Neuronal stem cell (in vitro differentiated cells): Measurements from ENCODE around the gene ASH1L.
"Not testable (repeated sequence)": the region's sequence is repeated elsewhere in the genome, so short reads cannot be mapped to it uniquely, and the experiment has no call there.

Experiments used
- DNase-seq: peaks from one replicate; pipeline ENCODE4 v3.0.0-alpha.2; 2013; ENCODE audit warnings: low spot score
- H2AFZ ChIP-seq: one replicate; pipeline ENCODE4 v1.6.1; 2013; ENCODE audit warnings: mild to moderate bottlenecking, low read length, inconsistent platforms
- H2AK5ac ChIP-seq: 2 replicates; pipeline ENCODE4 v1.6.1; 2013; ENCODE audit warnings: low read depth, mild to moderate bottlenecking, inconsistent platforms, low read length, moderate library complexity, mixed read lengths
- H2BK120ac ChIP-seq: 2 replicates; pipeline ENCODE4 v1.6.1; 2013; ENCODE audit warnings: low read depth, mild to moderate bottlenecking, inconsistent platforms, low read length, moderate library complexity, mixed read lengths
- H2BK12ac ChIP-seq: one replicate; pipeline ENCODE4 v1.6.1; 2013; ENCODE audit warnings: low read length, inconsistent platforms
- H2BK15ac ChIP-seq: 2 replicates; pipeline ENCODE4 v1.6.1; 2013; ENCODE audit warnings: mild to moderate bottlenecking, low read length, inconsistent platforms, mixed read lengths
- H2BK5ac ChIP-seq: one replicate; pipeline ENCODE4 v1.6.1; 2013; ENCODE audit warnings: inconsistent platforms, mild to moderate bottlenecking, low read length, moderate library complexity
- H3K14ac ChIP-seq: one replicate; pipeline ENCODE4 v1.6.1; 2013; ENCODE audit warnings: low read length, inconsistent platforms
- H3K18ac ChIP-seq: 2 replicates; pipeline ENCODE4 v1.6.1; 2013; ENCODE audit warnings: low read length, inconsistent platforms
- H3K23ac ChIP-seq: 2 replicates; pipeline ENCODE4 v1.6.1; 2013; ENCODE audit warnings: low read depth, mild to moderate bottlenecking, mixed read lengths, low read length, inconsistent platforms; ENCODE audit not compliant: poor library complexity
- H3K27ac ChIP-seq: replicated peaks from 3 replicates; pipeline ENCODE4 v1.5.1; 2013; ENCODE audit warnings: low read length, inconsistent platforms
- H3K27me3 ChIP-seq, 3 experiments: 2 replicates each; pipeline ENCODE4 v1.6.1; 2013; ENCODE audit warnings: low read length in 3 of 3, mild to moderate bottlenecking in 2 of 3, inconsistent platforms in 1 of 3, low read depth in 1 of 3, mixed read lengths in 1 of 3, moderate library complexity in 1 of 3; ENCODE audit not compliant: control insufficient read depth in 3 of 3, insufficient read depth in 3 of 3
- H3K36me3 ChIP-seq, 2 donors: replicated peaks in 1 of 2; 2 replicates each; pipeline ENCODE4 v1.6.1; 2013; ENCODE audit warnings: low read length in 2 of 2; ENCODE audit not compliant: control insufficient read depth in 2 of 2, insufficient read depth in 2 of 2
- H3K4ac ChIP-seq: 2 replicates; pipeline ENCODE4 v1.6.1; 2013; ENCODE audit warnings: inconsistent platforms, mild to moderate bottlenecking, low read length, moderate library complexity
- H3K4me1 ChIP-seq, 2 donors: 1 replicate in 1 of 2; 2 replicates in 1 of 2; pipeline ENCODE4 v1.6.1; 2013; ENCODE audit warnings: low read length in 2 of 2, low read depth in 1 of 2; ENCODE audit not compliant: control insufficient read depth in 2 of 2, insufficient read depth in 1 of 2
- H3K4me2 ChIP-seq: one replicate; pipeline ENCODE4 v1.6.1; 2013; ENCODE audit warnings: mild to moderate bottlenecking, low read length, inconsistent platforms; ENCODE audit not compliant: insufficient read depth, poor library complexity, severe bottlenecking
- H3K4me3 ChIP-seq, 2 donors: 2 replicates each; pipeline ENCODE4 v1.5.1; 2013; ENCODE audit warnings: low read length in 2 of 2, mild to moderate bottlenecking in 2 of 2, inconsistent platforms in 1 of 2, moderate library complexity in 1 of 2
- H3K79me1 ChIP-seq: one replicate; pipeline ENCODE4 v1.6.1; 2013; ENCODE audit warnings: low read depth, mild to moderate bottlenecking, inconsistent platforms, low read length, moderate library complexity
- H3K9ac ChIP-seq: one replicate; pipeline ENCODE4 v1.6.1; 2013; ENCODE audit warnings: mild to moderate bottlenecking, low read depth, low read length, inconsistent platforms; ENCODE audit not compliant: poor library complexity
- H3K9me3 ChIP-seq, 2 donors: replicated peaks in 1 of 2; 2 replicates each; pipeline versions ENCODE3 to v1.6.1; 2013; ENCODE audit warnings: low read length in 2 of 2, mild to moderate bottlenecking in 2 of 2, inconsistent platforms in 1 of 2, low read depth in 1 of 2, mixed read lengths in 1 of 2, moderate library complexity in 1 of 2; ENCODE audit not compliant: control insufficient read depth in 2 of 2, insufficient read depth in 1 of 2
- H4K8ac ChIP-seq: one replicate; pipeline ENCODE4 v1.6.1; 2013; ENCODE audit warnings: low read depth, mild to moderate bottlenecking, inconsistent platforms, low read length, moderate library complexity
- H4K91ac ChIP-seq: one replicate; pipeline ENCODE4 v1.6.1; 2013; ENCODE audit warnings: low read length, low read depth, mild to moderate bottlenecking, inconsistent platforms; ENCODE audit not compliant: poor library complexity
- WGBS, 2 donors: extraction: QIAGEN DNeasy Blood & Tissue Kit; methylation state at CpG; one replicate each; pipeline ENCODE4 v1.1.7; 2013; ENCODE audit warnings: missing lambda C conversion rate in 2 of 2, mixed read lengths in 1 of 2; ENCODE audit not compliant: insufficient read length in 2 of 2, insufficient replicate concordance in 1 of 2; ENCODE audit errors: extremely low coverage in 2 of 2; 5-methylcytosine and 5-hydroxymethylcytosine counted together

Gene ASH1L

GRCh38 chr1:155583846-155584245, 21.2 kb upstream of the ASH1L start:
- not testable (repeated sequence) for H2BK120ac ChIP-seq, H4K8ac ChIP-seq, H3K4me2 ChIP-seq, H3K79me1 ChIP-seq, H3K18ac ChIP-seq, H3K36me3 ChIP-seq, DNase-seq, H2BK15ac ChIP-seq, H3K27ac ChIP-seq, H3K4ac ChIP-seq, H3K4me3 ChIP-seq, H4K91ac ChIP-seq, H2AK5ac ChIP-seq, H2BK5ac ChIP-seq, H3K9me3 ChIP-seq, H3K9ac ChIP-seq, H2AFZ ChIP-seq, H3K27me3 ChIP-seq, H3K23ac ChIP-seq, H2BK12ac ChIP-seq, H3K4me1 ChIP-seq, H3K14ac ChIP-seq
- WGBS, 2 donors, result no CpG with 5 or more reads among the region's 6 CpGs

GRCh38 chr1:155575608-155576007, 13.0 kb upstream of the ASH1L start:
- not testable (repeated sequence) for H2BK15ac ChIP-seq, H3K4me3 ChIP-seq, H3K23ac ChIP-seq, H3K4ac ChIP-seq, H3K27me3 ChIP-seq, H3K9me3 ChIP-seq, H2BK5ac ChIP-seq, H2BK120ac ChIP-seq, H3K14ac ChIP-seq, H3K79me1 ChIP-seq, H2AFZ ChIP-seq, H3K27ac ChIP-seq, H3K9ac ChIP-seq, H3K4me1 ChIP-seq, H4K8ac ChIP-seq, H2BK12ac ChIP-seq, DNase-seq, H3K4me2 ChIP-seq, H4K91ac ChIP-seq, H2AK5ac ChIP-seq, H3K18ac ChIP-seq
- H3K36me3 ChIP-seq, result peaks cover 3 to 11% of the 10 kb centered on the region in 2 donors
- no CpG with 5 or more reads among the region's 6 CpGs for WGBS, 2 donors

GRCh38 chr1:155574077-155574476, 11.5 kb upstream of the ASH1L start:
- no peak overlapping the region for H3K18ac ChIP-seq
- no peak overlapping the region for H2BK12ac ChIP-seq
- no peak overlapping the region for H2AFZ ChIP-seq
- no peak overlapping the region for H3K14ac ChIP-seq
- no peak overlapping the region for H2AK5ac ChIP-seq
- no peak overlapping the region for H3K9ac ChIP-seq
- no peak overlapping the region for H3K4me3 ChIP-seq
- no peaks in the 10 kb centered on the region for H3K79me1 ChIP-seq
- peaks cover 0 to 2% of the 10 kb centered on the region in 2 donors for H3K9me3 ChIP-seq
- no peak overlapping the region for H2BK120ac ChIP-seq
- H4K91ac ChIP-seq, result no peak overlapping the region
- no peak for DNase-seq
- peaks cover 5 to 24% of the 10 kb centered on the region in 2 donors for H3K36me3 ChIP-seq
- H3K4ac ChIP-seq, result no peak overlapping the region
- H3K4me2 ChIP-seq, result no peak overlapping the region
- WGBS, 2 donors, result no CpG with 5 or more reads among the region's 3 CpGs
- H2BK15ac ChIP-seq, result no peak overlapping the region
- H3K27ac ChIP-seq, result no peak overlapping the region
- no peaks in the 10 kb centered on the region for H3K4me1 ChIP-seq
- H3K23ac ChIP-seq, result no peak overlapping the region
- no peak overlapping the region for H2BK5ac ChIP-seq
- H3K27me3 ChIP-seq, result no peaks in the 10 kb centered on the region
- H4K8ac ChIP-seq, result no peak overlapping the region

- no peak for DNase-seq
- Histone ChIP-seq H4K91ac (no peak overlapping the region), H2BK12ac (no peak overlapping the region), H3K9ac (no peak overlapping the region), H3K9me3 (peaks cover 0 to 2% of the 10 kb centered on the region in 2 donors), H3K23ac (no peak overlapping the region), H2AK5ac (no peak overlapping the region), H3K79me1 (no peaks in the 10 kb centered on the region), H3K4me3 (no peak overlapping the region), H4K8ac (no peak overlapping the region), H2BK5ac (no peak overlapping the region), H3K18ac (no peak overlapping the region), H3K36me3 (peaks cover 5 to 41% of the 10 kb centered on the region in 2 donors), H3K27ac (no peak overlapping the region), H3K27me3 (no peaks in the 10 kb centered on the region), H2BK15ac (no peak overlapping the region), H3K14ac (no peak overlapping the region), H3K4me1 (no peaks in the 10 kb centered on the region), H3K4ac (no peak overlapping the region), H2AFZ (no peak overlapping the region), H3K4me2 (no peak overlapping the region), H2BK120ac (no peak overlapping the region)
- whole genome bisulfite sequencing, 2 donors, result no CpG with 5 or more reads among the region's 4 CpGs
Observed at GRCh38 chr1:155570593-155570990, 8.0 kb upstream of the ASH1L start.
